ENCODE measurements around the gene OGDHL.

The OGDHL gene

GRCh38 chr10:49784681-49785080 is 22.6 kb upstream of the OGDHL start:
- no peak overlapping the region for H2AFZ ChIP-seq (ENCODE audit: low read depth, low read length)
- no peaks in the 10 kb centered on the region for H3K4me1 ChIP-seq (ENCODE audit: low read length)
- H3K27ac ChIP-seq (ENCODE audit: low read length): no peak overlapping the region

DNA sequence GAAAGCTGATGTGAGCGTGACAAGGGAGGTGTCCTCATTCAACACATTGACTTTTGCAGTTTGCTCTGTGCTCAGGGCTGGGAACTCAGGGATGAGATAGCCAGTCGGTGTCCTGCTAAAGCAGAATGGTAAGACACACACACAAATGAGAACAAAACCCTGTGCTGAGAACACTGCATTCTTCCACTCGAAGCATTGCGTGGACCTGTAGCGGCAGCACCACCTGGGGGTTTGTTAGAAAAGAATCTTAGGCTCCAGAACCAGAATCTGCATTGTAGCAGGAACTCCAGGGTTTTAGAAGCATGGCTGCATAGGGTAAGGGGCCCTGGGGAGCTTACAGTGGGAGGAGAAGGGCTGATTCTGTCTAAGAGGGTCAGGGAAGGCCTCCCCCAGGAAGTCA is 21.5 kb upstream of the OGDHL start:
- H3K36me3 ChIP-seq (replicated peaks; ENCODE audit: low read depth, low read length): no peaks in the 10 kb centered on the region
- no peak overlapping the region for H3K4me2 ChIP-seq (ENCODE audit: low read length)
- TF ChIP-seq EZH2phosphoT487 (IDR thresholded peaks at IDR 0.05; ENCODE audit: low read depth) (no peak), CTCF (IDR thresholded peaks at IDR 0.05; ENCODE audit: low read depth, low read length) (no peak)

More at GRCh38 chr10:49784681-49785080, 22.6 kb upstream of the OGDHL start:
- no peak overlapping the region for H3K4me2 ChIP-seq (ENCODE audit: low read length)
- H3K27me3 ChIP-seq (ENCODE audit: low read depth, low read length): no peaks in the 10 kb centered on the region
- H3K36me3 ChIP-seq (replicated peaks; ENCODE audit: low read depth, low read length): no peaks in the 10 kb centered on the region
- H3K9me3 ChIP-seq (ENCODE audit: insufficient read depth, low read length): no peaks in the 10 kb centered on the region
- H4K20me1 ChIP-seq (ENCODE audit: insufficient read depth, low read length): no peaks in the 10 kb centered on the region
- H3K9ac ChIP-seq (ENCODE audit: low read length): no peak overlapping the region
- no peak for TF ChIP-seq EZH2phosphoT487 (IDR thresholded peaks at IDR 0.05; ENCODE audit: low read depth)
- TF ChIP-seq CTCF (IDR thresholded peaks at IDR 0.05; ENCODE audit: low read depth, low read length): no peak
- no peaks in the 10 kb centered on the region for H3K79me2 ChIP-seq (ENCODE audit: low read length)
- no peak overlapping the region for H3K4me3 ChIP-seq (ENCODE audit: low read length)

DNA sequence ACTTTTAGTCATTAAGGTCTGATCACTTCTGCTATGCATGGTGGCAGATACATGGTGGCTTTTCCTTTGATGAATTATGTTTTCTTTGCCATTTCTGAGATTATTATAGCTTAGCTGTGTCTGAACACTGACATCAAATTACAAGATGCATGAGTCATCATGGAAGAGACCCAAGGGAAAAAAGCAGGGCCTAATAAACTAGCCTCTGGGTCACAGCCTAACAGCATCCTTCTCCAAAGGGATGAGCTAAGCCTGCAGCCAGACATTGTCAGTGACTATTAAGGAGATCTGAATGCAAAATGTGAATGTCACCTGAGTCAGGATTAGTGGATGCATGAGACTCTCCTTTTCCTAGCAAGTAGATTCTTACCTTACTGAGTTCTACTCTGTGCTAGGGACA is 19.1 kb upstream of the OGDHL start:
- H3K4me3 ChIP-seq (ENCODE audit: low read length): no peak overlapping the region
- no peaks in the 10 kb centered on the region for H3K79me2 ChIP-seq (ENCODE audit: low read length)
- TF ChIP-seq EZH2phosphoT487 (IDR thresholded peaks at IDR 0.05; ENCODE audit: low read depth) (no peak), CTCF (IDR thresholded peaks at IDR 0.05; ENCODE audit: low read depth, low read length) (no peak)
- no peaks in the 10 kb centered on the region for H4K20me1 ChIP-seq (ENCODE audit: insufficient read depth, low read length)
- H3K27ac ChIP-seq (ENCODE audit: low read length): no peak overlapping the region
- H3K4me1 ChIP-seq (ENCODE audit: low read length): no peaks in the 10 kb centered on the region
- no peak overlapping the region for H3K9ac ChIP-seq (ENCODE audit: low read length)
- no peaks in the 10 kb centered on the region for H3K27me3 ChIP-seq (ENCODE audit: low read depth, low read length)
- no peak overlapping the region for H2AFZ ChIP-seq (ENCODE audit: low read depth, low read length)
- H3K36me3 ChIP-seq (replicated peaks; ENCODE audit: low read depth, low read length): no peaks in the 10 kb centered on the region
- no peaks in the 10 kb centered on the region for H3K9me3 ChIP-seq (ENCODE audit: insufficient read depth, low read length)
- no peak overlapping the region for H3K4me2 ChIP-seq (ENCODE audit: low read length)

More for the DNA sequence above, 21.5 kb upstream of the OGDHL start:
- Histone ChIP-seq H3K4me3 (ENCODE audit: low read length) (no peak overlapping the region), H3K27me3 (ENCODE audit: low read depth, low read length) (no peaks in the 10 kb centered on the region), H3K4me1 (ENCODE audit: low read length) (no peaks in the 10 kb centered on the region), H3K27ac (ENCODE audit: low read length) (no peak overlapping the region), H2AFZ (ENCODE audit: low read depth, low read length) (no peak overlapping the region), H3K79me2 (ENCODE audit: low read length) (no peaks in the 10 kb centered on the region), H3K9me3 (ENCODE audit: insufficient read depth, low read length) (no peaks in the 10 kb centered on the region), H3K9ac (ENCODE audit: low read length) (no peak overlapping the region), H4K20me1 (ENCODE audit: insufficient read depth, low read length) (no peaks in the 10 kb centered on the region)

DNA sequence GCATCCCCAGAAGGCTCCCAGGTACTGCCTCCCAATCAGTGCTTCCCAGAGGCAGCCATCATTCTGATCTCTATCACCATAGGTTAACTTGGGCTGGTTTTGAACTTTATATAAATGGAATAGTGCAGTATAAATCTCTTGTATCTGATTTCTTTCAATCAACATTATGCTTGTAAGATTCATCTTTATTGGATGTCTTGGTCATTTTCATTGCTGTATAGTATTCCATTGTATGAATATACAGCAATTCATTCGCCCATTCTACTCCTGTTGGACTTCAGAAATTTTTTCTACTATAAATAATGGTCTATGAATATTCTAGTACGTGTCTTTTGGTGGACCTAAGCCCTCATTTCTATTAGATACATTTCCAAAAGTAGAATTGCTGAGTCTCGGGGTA is 16.1 kb upstream of the OGDHL start:
- no peak overlapping the region for H3K27ac ChIP-seq (ENCODE audit: low read length)
- no peaks in the 10 kb centered on the region for H3K9me3 ChIP-seq (ENCODE audit: insufficient read depth, low read length)
- no peak overlapping the region for H3K4me3 ChIP-seq (ENCODE audit: low read length)
- no peak overlapping the region for H3K4me2 ChIP-seq (ENCODE audit: low read length)
- H3K79me2 ChIP-seq (ENCODE audit: low read length): no peaks in the 10 kb centered on the region
- no peak for TF ChIP-seq CTCF (IDR thresholded peaks at IDR 0.05; ENCODE audit: low read depth, low read length)
- no peak for TF ChIP-seq EZH2phosphoT487 (IDR thresholded peaks at IDR 0.05; ENCODE audit: low read depth)
- H4K20me1 ChIP-seq (ENCODE audit: insufficient read depth, low read length): no peaks in the 10 kb centered on the region
- H3K36me3 ChIP-seq (replicated peaks; ENCODE audit: low read depth, low read length): no peaks in the 10 kb centered on the region
- H3K4me1 ChIP-seq (ENCODE audit: low read length): no peaks in the 10 kb centered on the region
- no peak overlapping the region for H3K9ac ChIP-seq (ENCODE audit: low read length)
- H3K27me3 ChIP-seq (ENCODE audit: low read depth, low read length): no peaks in the 10 kb centered on the region
- H2AFZ ChIP-seq (ENCODE audit: low read depth, low read length): no peak overlapping the region

Data from OCI-LY3 (cell line).